MCF 10A (cell line): ENCODE measurements around the gene INSIG1. TPM values are rescaled to one million over a fixed set of nuclear protein-coding genes. Genes with fewer than 3 reads are reported as not detected.

ENCODE experiments used
- BruUV-seq: library from RNA; stranded (reverse); fragments of 400-500 nt; replicated peaks from 2 replicates; lab custom pipeline; 2021; lab: Mats Ljungman, UMichigan
- CTCF ChIA-PET: fragments of 300-600 bp; sonication (Branson Sonifier 250); formaldehyde crosslinking; extraction: SDS; loops from one replicate; lab custom pipeline; 2021; ENCODE audit warnings: antibody characterized with exemption, inconsistent platforms; lab: Yijun Ruan, JAX
- POLR2A ChIA-PET: fragments of 300-600, 350-650 bp; sonication (Branson Sonifier 250); formaldehyde crosslinking; extraction: SDS; loops from one replicate; lab custom pipeline; 2020; ENCODE audit warnings: antibody characterized with exemption, inconsistent platforms; lab: Yijun Ruan, JAX
- DNase-seq: peaks from one replicate; pipeline ENCODE4 v3.0.0-alpha.2; 2018; ENCODE audit not compliant: unreplicated experiment
- H3K27ac Mint-ChIP-seq: one replicate; pipeline ENCODE4 v1.8.0; 2022; ENCODE audit warnings: mild to moderate bottlenecking, low read depth, mixed read lengths; ENCODE audit not compliant: unreplicated experiment
- H3K27me3 Mint-ChIP-seq: one replicate; pipeline ENCODE4 v1.8.0; 2022; ENCODE audit warnings: mixed read lengths; ENCODE audit not compliant: insufficient read depth, unreplicated experiment
- H3K36me3 Mint-ChIP-seq: one replicate; pipeline ENCODE4 v1.8.0; 2022; ENCODE audit warnings: mild to moderate bottlenecking, moderate library complexity, mixed read lengths; ENCODE audit not compliant: insufficient read depth, unreplicated experiment
- H3K4me1 Mint-ChIP-seq: one replicate; pipeline ENCODE4 v1.8.0; 2022; ENCODE audit warnings: mixed read lengths; ENCODE audit not compliant: insufficient read depth, unreplicated experiment
- H3K4me3 Mint-ChIP-seq: one replicate; pipeline ENCODE4 v1.8.0; 2022; ENCODE audit warnings: mild to moderate bottlenecking, moderate library complexity, mixed read lengths; ENCODE audit not compliant: unreplicated experiment
- H3K9me3 Mint-ChIP-seq: one replicate; pipeline ENCODE4 v1.8.0; 2022; ENCODE audit warnings: mixed read lengths; ENCODE audit not compliant: unreplicated experiment
- CTCF ChIP-seq: fragments of 200-600 bp; IDR thresholded peaks from one replicate; pipeline ENCODE4 v1.8.0; 2022; ENCODE audit warnings: antibody characterized with exemption, mild to moderate bottlenecking; ENCODE audit not compliant: unreplicated experiment
- intact Hi-C: fragments of 100-400 bp; cut with micrococcal nuclease; formaldehyde crosslinking; loops from 2 replicates; pipeline ENCODE4 v1.14.1; 2022
- total RNA-seq: library from RNA; stranded (reverse); gene quantifications from 2 replicates; pipeline ENCODE4 v1.2.3, GENCODE V29; 2022

INSIG1 gene
- total RNA-seq, 1 experiment from 2014 or later: 11.2 TPM

GRCh38 chr7:155340071-155340531 is 42.4 kb downstream of the INSIG1 start:
- Mint-ChIP-seq H3K36me3 (no peaks in the 10 kb centered on the region), H3K27me3 (peaks cover 21% of the 10 kb centered on the region), H3K4me3 (no peak overlapping the region), H3K4me1 (peaks cover 2% of the 10 kb centered on the region), H3K9me3 (no peaks in the 10 kb centered on the region), H3K27ac (no peak overlapping the region)
- CTCF ChIA-PET: no interaction called here
- intact Hi-C loops: loop anchor here (10.0 kb wide), 1 partner anchor 335 kb away; the partner anchor contains the start of gene PAXIP1
- TF ChIP-seq CTCF: no peak
- no peak for DNase-seq
- BruUV-seq: no TSS peak
- POLR2A ChIA-PET: no interaction called here

- Mint-ChIP-seq H3K27ac (no peak overlapping the region), H3K27me3 (peaks cover 21% of the 10 kb centered on the region), H3K9me3 (no peaks in the 10 kb centered on the region), H3K4me1 (peaks cover 4% of the 10 kb centered on the region), H3K4me3 (no peak overlapping the region), H3K36me3 (no peaks in the 10 kb centered on the region)
- POLR2A ChIA-PET: no interaction called here
- DNase-seq: no peak
- intact Hi-C loops: loop anchor here (10.0 kb wide), 1 partner anchor 336 kb away; the partner anchor contains the start of gene PAXIP1
- no peak for TF ChIP-seq CTCF
- CTCF ChIA-PET: no interaction called here
- no TSS peak for BruUV-seq
These were observed 43.0 kb downstream of the INSIG1 start for GRCh38 chr7:155340721-155341120.

GRCh38 chr7:155341463-155341983 is 43.8 kb downstream of the INSIG1 start:
- no peak for TF ChIP-seq CTCF
- H3K27ac Mint-ChIP-seq: no peak overlapping the region
- peaks cover 21% of the 10 kb centered on the region for H3K27me3 Mint-ChIP-seq
- no peak overlapping the region for H3K4me3 Mint-ChIP-seq
- H3K4me1 Mint-ChIP-seq: peaks cover 4% of the 10 kb centered on the region
- DNase-seq: no peak
- CTCF ChIA-PET: interaction anchor here (4.4 kb wide), 1 partner anchor 413 kb away, joined by 65 read pairs; no protein-coding TSS in a partner anchor
- H3K9me3 Mint-ChIP-seq: no peaks in the 10 kb centered on the region
- H3K36me3 Mint-ChIP-seq: no peaks in the 10 kb centered on the region
- POLR2A ChIA-PET: no interaction called here
- BruUV-seq: no TSS peak
- intact Hi-C loops: loop anchor here (10.0 kb wide), 1 partner anchor 337 kb away; the partner anchor contains the start of gene PAXIP1

- no peak for DNase-seq
- no TSS peak for BruUV-seq
- intact Hi-C loops: loop anchor here (10.0 kb wide), 1 partner anchor 338 kb away; the partner anchor contains the start of gene PAXIP1
- H3K36me3 Mint-ChIP-seq: no peaks in the 10 kb centered on the region
- peaks cover 21% of the 10 kb centered on the region for H3K27me3 Mint-ChIP-seq
- ChIA-PET POLR2A (interaction anchor here (0.9 kb wide), 1 partner anchor 415 kb away, joined by 3 read pairs; no protein-coding TSS in a partner anchor), CTCF (interaction anchor here (0.7 to 4.4 kb wide), 4 partner anchors 19 to 414 kb away, joined by 4 to 65 read pairs (median 28); no protein-coding TSS in a partner anchor)
- no peak for TF ChIP-seq CTCF
- H3K9me3 Mint-ChIP-seq: no peaks in the 10 kb centered on the region
- H3K4me1 Mint-ChIP-seq: peaks cover 4% of the 10 kb centered on the region
- H3K4me3 Mint-ChIP-seq: no peak overlapping the region
- H3K27ac Mint-ChIP-seq: no peak overlapping the region
These were observed 44.6 kb downstream of the INSIG1 start for GRCh38 chr7:155342313-155342712.
